Measurements from ENCODE around the gene FAM83E.

DNA sequence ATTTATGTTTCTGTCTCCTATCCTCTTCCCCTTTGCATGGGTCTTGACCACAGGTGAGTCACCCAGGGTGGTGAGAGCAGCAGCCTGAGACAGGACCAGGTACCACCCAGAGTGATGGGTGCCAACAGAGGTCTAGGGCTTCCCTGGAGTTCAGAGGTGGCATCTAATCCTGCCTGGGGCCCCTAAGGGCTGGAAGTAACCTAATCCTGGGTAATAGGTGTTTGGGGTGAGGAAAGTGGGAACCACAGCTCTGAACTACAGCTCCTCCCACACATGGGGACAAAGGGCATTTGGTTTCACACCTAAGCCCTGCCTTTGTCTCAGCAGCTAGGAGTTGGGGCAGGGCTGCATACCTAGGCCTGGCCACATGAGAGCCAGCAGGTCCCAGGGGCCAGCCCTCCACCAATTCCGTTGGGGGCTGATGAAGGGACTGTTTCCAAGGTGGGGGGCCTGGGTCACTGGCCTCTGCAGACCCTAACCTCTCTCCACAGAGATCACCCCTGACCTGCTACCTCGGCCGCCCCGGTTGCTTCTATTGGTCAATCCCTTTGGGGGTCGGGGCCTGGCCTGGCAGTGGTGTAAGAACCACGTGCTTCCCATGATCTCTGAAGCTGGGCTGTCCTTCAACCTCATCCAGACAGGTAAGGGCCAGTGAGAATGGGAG is 12.5 kb upstream of the FAM83E start:
- TF ChIP-seq, protein P1, sequence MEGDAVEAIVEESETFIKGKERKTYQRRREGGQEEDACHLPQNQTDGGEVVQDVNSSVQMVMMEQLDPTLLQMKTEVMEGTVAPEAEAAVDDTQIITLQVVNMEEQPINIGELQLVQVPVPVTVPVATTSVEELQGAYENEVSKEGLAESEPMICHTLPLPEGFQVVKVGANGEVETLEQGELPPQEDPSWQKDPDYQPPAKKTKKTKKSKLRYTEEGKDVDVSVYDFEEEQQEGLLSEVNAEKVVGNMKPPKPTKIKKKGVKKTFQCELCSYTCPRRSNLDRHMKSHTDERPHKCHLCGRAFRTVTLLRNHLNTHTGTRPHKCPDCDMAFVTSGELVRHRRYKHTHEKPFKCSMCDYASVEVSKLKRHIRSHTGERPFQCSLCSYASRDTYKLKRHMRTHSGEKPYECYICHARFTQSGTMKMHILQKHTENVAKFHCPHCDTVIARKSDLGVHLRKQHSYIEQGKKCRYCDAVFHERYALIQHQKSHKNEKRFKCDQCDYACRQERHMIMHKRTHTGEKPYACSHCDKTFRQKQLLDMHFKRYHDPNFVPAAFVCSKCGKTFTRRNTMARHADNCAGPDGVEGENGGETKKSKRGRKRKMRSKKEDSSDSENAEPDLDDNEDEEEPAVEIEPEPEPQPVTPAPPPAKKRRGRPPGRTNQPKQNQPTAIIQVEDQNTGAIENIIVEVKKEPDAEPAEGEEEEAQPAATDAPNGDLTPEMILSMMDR (IDR thresholded peaks at IDR 0.05; ENCODE audit: insufficient read depth, low read length, poor library complexity, severe bottlenecking), result no peak
- no peak for TF ChIP-seq EZH2phosphoT487 (conservative IDR thresholded peaks at IDR 0.05; ENCODE audit: low read length)
